Right lobe of liver (tissue), 4 donors: ENCODE results near the gene DYNC2LI1.

Source experiments
- CTCF ChIP-seq, 4 donors: fragments of 200-600 bp in 3 of 4; fragments of 450-650 bp in 1 of 4; IDR thresholded peaks; one replicate each; pipeline versions ENCODE4 v1.5.1 to v1.8.0; 2016 to 2022; ENCODE audit warnings: antibody characterized with exemption in 4 of 4, mild to moderate bottlenecking in 2 of 4
- POLR2A ChIP-seq: fragments of 450-650 bp; IDR thresholded peaks from one replicate; pipeline ENCODE4 v1.6.1; 2017; ENCODE audit warnings: antibody characterized with exemption, mild to moderate bottlenecking
- donor health status: DM: no; HTN: no; CAD: no.
- donor health status: DM: no; HTN: no; CAD: no.
- donor health status: DM: no; HTN: yes; CAD: no.

- TF ChIP-seq CTCF (IDR thresholded peaks at IDR 0.05) (no peak), POLR2A (no peak)
These were observed 9.6 kb upstream of the DYNC2LI1 start for GRCh38 chr2:43764086-43764705.
